ENCODE results near the gene MAN2A2. TPM values are rescaled to one million over a fixed set of nuclear protein-coding genes. Genes with fewer than 3 reads are reported as not detected.

MAN2A2 gene
- total RNA-seq, 1 experiment from 2014 or later = 27.4 TPM

DNA sequence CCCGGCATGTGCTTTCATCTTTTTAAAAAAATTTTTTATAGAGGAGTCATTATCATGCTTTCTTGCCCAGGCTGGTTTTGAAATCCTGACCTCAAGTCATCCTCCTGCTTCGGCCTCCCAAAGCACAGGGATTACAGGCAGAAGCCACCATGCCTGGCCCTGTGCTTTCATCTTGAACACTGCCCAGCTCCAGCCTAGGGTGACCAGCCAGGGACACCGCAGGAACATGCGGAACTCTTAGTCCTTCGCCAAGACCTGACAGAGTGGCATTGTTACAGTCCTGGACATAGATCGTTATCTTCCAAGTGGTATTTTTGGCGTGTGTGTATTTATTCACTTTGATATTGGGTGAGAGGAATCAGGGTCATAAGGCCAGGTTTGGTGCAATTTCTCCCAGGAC lies 42.7 kb upstream of the MAN2A2 start:
- no peaks in the 10 kb centered on the region for H3K23me2 ChIP-seq (ENCODE audit: insufficient read length, low read depth, low read length, poor library complexity, severe bottlenecking)
- H3K27ac Mint-ChIP-seq = peak overlapping the region in 1 of 3 experiments; percentile 71; a peak in 2 of 7 replicates
- no CpG with 5 or more reads among the region's 7 CpGs for WGBS (ENCODE audit: extremely low coverage, insufficient read length, low lambda C conversion rate)
- H3K18ac ChIP-seq (ENCODE audit: insufficient read length, low read depth, low read length) = no peak overlapping the region
- no peak overlapping the region for H2BK20ac ChIP-seq (ENCODE audit: low read depth, low read length, poor library complexity, severe bottlenecking)
- no peak overlapping the region for H2BK15ac ChIP-seq (ENCODE audit: low read depth, low read length)
- no peaks in the 10 kb centered on the region for H3K9me3 ChIP-seq (ENCODE audit: control insufficient read depth, low read depth, low read length)
- no peak overlapping the region for H3K56ac ChIP-seq (ENCODE audit: insufficient read length, low read depth, low read length)
- no peaks in the 10 kb centered on the region for H3K79me2 ChIP-seq (ENCODE audit: insufficient read depth, low read length)
- H2AFZ ChIP-seq (ENCODE audit: low read length) = no peak overlapping the region
- H3K4me2 ChIP-seq (ENCODE audit: insufficient read depth, insufficient read length, low read length) = no peak overlapping the region
- H2BK12ac ChIP-seq (ENCODE audit: insufficient read length, low read depth, low read length) = no peak overlapping the region
- H4K91ac ChIP-seq (ENCODE audit: insufficient read length, low read depth, low read length) = no peak overlapping the region
- H3K9ac ChIP-seq (ENCODE audit: extremely low read depth, insufficient read length, low read length) = no peak overlapping the region
- H3K4me1 ChIP-seq (ENCODE audit: insufficient read depth, low read length) = peaks cover 2% of the 10 kb centered on the region; the same call in 1 of the 2 replicates
- no peak overlapping the region for H3K23ac ChIP-seq (ENCODE audit: insufficient read length, low read depth, low read length)
- peaks cover 8 to 9% of the 10 kb centered on the region in 2 experiments for H3K4me1 Mint-ChIP-seq
- no peak overlapping the region for H3K4me3 Mint-ChIP-seq
- no peaks in the 10 kb centered on the region for H3K79me1 ChIP-seq (ENCODE audit: insufficient read depth, low read depth, low read length, poor library complexity, severe bottlenecking)
- DNase-seq = no peak
- no peak overlapping the region for H3K27ac ChIP-seq (ENCODE audit: insufficient read length, low read depth, low read length)
- H3K36me3 Mint-ChIP-seq (ENCODE audit: insufficient read depth in 1 of 3, low read depth in 3 of 3) = no peaks in the 10 kb centered on the region
- H2BK120ac ChIP-seq (ENCODE audit: low read depth, low read length, poor library complexity, severe bottlenecking) = no peak overlapping the region
- no peak overlapping the region for H3K14ac ChIP-seq (ENCODE audit: insufficient read depth, low read length)
- H3T11ph ChIP-seq (ENCODE audit: low read length) = no peak overlapping the region
- H3K27me3 ChIP-seq (ENCODE audit: insufficient read depth, low read length) = no peaks in the 10 kb centered on the region
- H4K8ac ChIP-seq (replicated peaks; ENCODE audit: insufficient read length, low read depth, low read length) = no peak overlapping the region
- no peak overlapping the region for H2AK5ac ChIP-seq (ENCODE audit: insufficient read length, low read length)
- no peaks in the 10 kb centered on the region; a peak in 1 of 5 replicates for H3K9me3 Mint-ChIP-seq
- H3K4ac ChIP-seq (ENCODE audit: low read depth, low read length) = no peak overlapping the region
- TF ChIP-seq, protein P1, sequence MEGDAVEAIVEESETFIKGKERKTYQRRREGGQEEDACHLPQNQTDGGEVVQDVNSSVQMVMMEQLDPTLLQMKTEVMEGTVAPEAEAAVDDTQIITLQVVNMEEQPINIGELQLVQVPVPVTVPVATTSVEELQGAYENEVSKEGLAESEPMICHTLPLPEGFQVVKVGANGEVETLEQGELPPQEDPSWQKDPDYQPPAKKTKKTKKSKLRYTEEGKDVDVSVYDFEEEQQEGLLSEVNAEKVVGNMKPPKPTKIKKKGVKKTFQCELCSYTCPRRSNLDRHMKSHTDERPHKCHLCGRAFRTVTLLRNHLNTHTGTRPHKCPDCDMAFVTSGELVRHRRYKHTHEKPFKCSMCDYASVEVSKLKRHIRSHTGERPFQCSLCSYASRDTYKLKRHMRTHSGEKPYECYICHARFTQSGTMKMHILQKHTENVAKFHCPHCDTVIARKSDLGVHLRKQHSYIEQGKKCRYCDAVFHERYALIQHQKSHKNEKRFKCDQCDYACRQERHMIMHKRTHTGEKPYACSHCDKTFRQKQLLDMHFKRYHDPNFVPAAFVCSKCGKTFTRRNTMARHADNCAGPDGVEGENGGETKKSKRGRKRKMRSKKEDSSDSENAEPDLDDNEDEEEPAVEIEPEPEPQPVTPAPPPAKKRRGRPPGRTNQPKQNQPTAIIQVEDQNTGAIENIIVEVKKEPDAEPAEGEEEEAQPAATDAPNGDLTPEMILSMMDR (conservative IDR thresholded peaks at IDR 0.05) = no peak
- no peak overlapping the region for H2BK5ac ChIP-seq (ENCODE audit: insufficient read length, low read length)
- no peaks in the 10 kb centered on the region for H4K20me1 ChIP-seq (ENCODE audit: control insufficient read depth, insufficient read depth, insufficient read length)
- H4K5ac ChIP-seq (ENCODE audit: insufficient read length, low read depth, low read length) = no peak overlapping the region
- no peaks in the 10 kb centered on the region for H3K27me3 Mint-ChIP-seq (ENCODE audit: low read depth)

All from H9 (cell line).